Ecto neural progenitor cell (in vitro differentiated cells): Measurements from ENCODE around the gene ZNF580.

Experiments
- DNase-seq: peaks from one replicate; pipeline ENCODE4 v3.0.0-alpha.2; 2018; ENCODE audit warnings: low spot score

The ZNF580 gene

GRCh38 chr19:55605637-55606470 is 34.9 kb upstream of the ZNF580 start, which contains the start of gene ZNF865:
Gene ZNF865 (plus strand): TSS chr19:55605647. CDS start chr19:55613619, 7,972 bp downstream.
- peak; percentile 84 for DNase-seq

GRCh38 chr19:55606471-55606787 is 34.4 kb upstream of the ZNF580 start:
- no peak for DNase-seq

GRCh38 chr19:55606817-55607216 is 34.0 kb upstream of the ZNF580 start:
- DNase-seq, result no peak

GRCh38 chr19:55609326-55609725 is 31.5 kb upstream of the ZNF580 start:
- no peak for DNase-seq

GRCh38 chr19:55611300-55611982 is 29.4 kb upstream of the ZNF580 start:
- no peak for DNase-seq

- DNase-seq, result no peak
Observed at GRCh38 chr19:55611983-55612645, 28.7 kb upstream of the ZNF580 start.

- no peak for DNase-seq
Observed at GRCh38 chr19:55613396-55613795, 27.4 kb upstream of the ZNF580 start.

GRCh38 chr19:55613930-55614710 is 26.7 kb upstream of the ZNF580 start:
- DNase-seq, result no peak

GRCh38 chr19:55614711-55615542 is 25.9 kb upstream of the ZNF580 start:
- DNase-seq, result no peak

GRCh38 chr19:55615543-55616394 is 25.0 kb upstream of the ZNF580 start:
- DNase-seq, result no peak

GRCh38 chr19:55616395-55616875 is 24.4 kb upstream of the ZNF580 start:
- DNase-seq, result no peak

GRCh38 chr19:55617426-55617825 is 23.4 kb upstream of the ZNF580 start:
- DNase-seq, result no peak

GRCh38 chr19:55618426-55618825 is 22.4 kb upstream of the ZNF580 start:
- DNase-seq, result no peak

GRCh38 chr19:55619286-55619685 is 21.5 kb upstream of the ZNF580 start:
- no peak for DNase-seq

GRCh38 chr19:55620410-55621204 is 20.2 kb upstream of the ZNF580 start:
- no peak for DNase-seq

- DNase-seq, result no peak
Observed at GRCh38 chr19:55621205-55621672, 19.6 kb upstream of the ZNF580 start.

GRCh38 chr19:55621673-55622231 is 19.1 kb upstream of the ZNF580 start:
- no peak for DNase-seq

- no peak for DNase-seq
Observed at GRCh38 chr19:55622242-55622969, 18.4 kb upstream of the ZNF580 start.
